RWPE1 (cell line): Measurements from ENCODE around the gene SMAD7.

Source experiments
- CTCF ChIA-PET: fragments of 350-600 bp; sonication (Branson Sonifier 250); formaldehyde crosslinking; extraction: SDS; loops from one replicate; lab custom pipeline; 2021; lab: Yijun Ruan, JAX
- POLR2A ChIA-PET: fragments of 400-600 bp; formaldehyde crosslinking; extraction: SDS; loops from one replicate; lab custom pipeline; 2020; ENCODE audit warnings: antibody characterized with exemption; ENCODE audit not compliant: low non-redundant PET; lab: Yijun Ruan, JAX
- DNase-seq: peaks from one replicate; pipeline ENCODE4 v3.0.0; 2012; ENCODE audit warnings: low spot score
- H3K27ac ChIP-seq: fragments of 450-650 bp; 2 replicates; pipeline ENCODE4 v1.5.1; 2017
- TF ChIP-seq, protein P1 (sequence below): fragments of 450-650 bp; conservative IDR thresholded peaks from 2 replicates; pipeline ENCODE4 v1.5.1; 2017; ENCODE audit warnings: low read depth, mild to moderate bottlenecking

The SMAD7 gene

GRCh38 chr18:48950536-48951447, at the start of gene SMAD7:
Gene SMAD7 (minus strand): TSS chr18:48950965. CDS start chr18:48950424, 541 bp downstream.
- no peak for DNase-seq
- ChIA-PET POLR2A (interaction anchor here (1.1 kb wide), 1 partner anchor 23 kb away, joined by 3 read pairs; no protein-coding TSS in a partner anchor), CTCF (interaction anchor here (1.0 kb wide), 1 partner anchor 168 kb away, joined by 3 read pairs; no protein-coding TSS in a partner anchor)
- H3K27ac ChIP-seq, result peak within 1 kb of the TSS; percentile 99
- TF ChIP-seq, protein P1, sequence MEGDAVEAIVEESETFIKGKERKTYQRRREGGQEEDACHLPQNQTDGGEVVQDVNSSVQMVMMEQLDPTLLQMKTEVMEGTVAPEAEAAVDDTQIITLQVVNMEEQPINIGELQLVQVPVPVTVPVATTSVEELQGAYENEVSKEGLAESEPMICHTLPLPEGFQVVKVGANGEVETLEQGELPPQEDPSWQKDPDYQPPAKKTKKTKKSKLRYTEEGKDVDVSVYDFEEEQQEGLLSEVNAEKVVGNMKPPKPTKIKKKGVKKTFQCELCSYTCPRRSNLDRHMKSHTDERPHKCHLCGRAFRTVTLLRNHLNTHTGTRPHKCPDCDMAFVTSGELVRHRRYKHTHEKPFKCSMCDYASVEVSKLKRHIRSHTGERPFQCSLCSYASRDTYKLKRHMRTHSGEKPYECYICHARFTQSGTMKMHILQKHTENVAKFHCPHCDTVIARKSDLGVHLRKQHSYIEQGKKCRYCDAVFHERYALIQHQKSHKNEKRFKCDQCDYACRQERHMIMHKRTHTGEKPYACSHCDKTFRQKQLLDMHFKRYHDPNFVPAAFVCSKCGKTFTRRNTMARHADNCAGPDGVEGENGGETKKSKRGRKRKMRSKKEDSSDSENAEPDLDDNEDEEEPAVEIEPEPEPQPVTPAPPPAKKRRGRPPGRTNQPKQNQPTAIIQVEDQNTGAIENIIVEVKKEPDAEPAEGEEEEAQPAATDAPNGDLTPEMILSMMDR, result no peak

DNA sequence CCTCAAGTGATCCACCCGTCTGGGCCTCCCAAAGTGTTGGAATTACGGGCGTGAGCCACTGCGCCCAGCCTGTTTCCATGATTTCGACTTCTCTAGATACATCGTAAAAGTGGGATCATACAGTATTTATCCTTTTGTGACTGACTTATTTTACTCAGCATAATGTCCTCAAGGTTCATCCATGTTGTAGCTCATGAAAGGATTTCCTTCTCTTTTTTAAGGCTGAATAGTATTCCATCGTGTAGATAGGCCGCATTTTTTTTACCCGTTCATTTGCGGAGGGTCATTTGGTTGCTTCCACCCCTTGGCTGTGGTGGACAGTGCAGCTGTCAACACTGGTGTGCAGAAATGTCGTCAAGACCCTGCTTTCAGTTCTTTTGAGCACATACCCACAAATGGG, 48.8 kb upstream of the SMAD7 start:
- DNase-seq, result no peak
- peak overlapping the region; percentile 98 for H3K27ac ChIP-seq
- TF ChIP-seq, protein P1, result no peak
- ChIA-PET POLR2A (no interaction called here), CTCF (no interaction called here)

GRCh38 chr18:48997985-48998831, 47.4 kb upstream of the SMAD7 start:
- TF ChIP-seq, protein P1, result no peak
- H3K27ac ChIP-seq, result peak overlapping the region; percentile 98
- CTCF ChIA-PET, result no interaction called here
- DNase-seq, result peak; percentile 87
- POLR2A ChIA-PET, result interaction anchor here (0.5 to 0.6 kb wide), 2 partner anchors 194 to 328 kb away, joined by 3 read pairs; no protein-coding TSS in a partner anchor

GRCh38 chr18:48997681-48997984, 46.9 kb upstream of the SMAD7 start:
- POLR2A ChIA-PET, result interaction anchor here (0.6 kb wide), 1 partner anchor 194 kb away, joined by 3 read pairs; no protein-coding TSS in a partner anchor
- no peak for DNase-seq
- H3K27ac ChIP-seq, result peak overlapping the region; percentile 98
- CTCF ChIA-PET, result no interaction called here
- TF ChIP-seq, protein P1, result no peak

- peak overlapping the region; percentile 98 for H3K27ac ChIP-seq
- ChIA-PET CTCF (interaction anchor here (0.7 kb wide), 1 partner anchor 230 kb away, joined by 3 read pairs; no protein-coding TSS in a partner anchor), POLR2A (no interaction called here)
- TF ChIP-seq, protein P1, result no peak
- no peak for DNase-seq
Measured at GRCh38 chr18:48996901-48997463, 46.2 kb upstream of the SMAD7 start.

GRCh38 chr18:48996041-48996440, 45.3 kb upstream of the SMAD7 start:
- TF ChIP-seq, protein P1, result no peak
- POLR2A ChIA-PET, result no interaction called here
- CTCF ChIA-PET, result no interaction called here
- H3K27ac ChIP-seq, result peak overlapping the region; percentile 98
- no peak for DNase-seq
